ENCODE measurements around the gene ARMC12. TPM values are rescaled to one million over a fixed set of nuclear protein-coding genes. Genes with fewer than 3 reads are reported as not detected.

ARMC12 gene
- total and polyA plus RNA-seq, 10 of the 15 experiments (the other 5 are each of a cell fraction or from before 2014, with no cell fraction given), result 0.10 to 1.6 (median 0.62) TPM

DNA sequence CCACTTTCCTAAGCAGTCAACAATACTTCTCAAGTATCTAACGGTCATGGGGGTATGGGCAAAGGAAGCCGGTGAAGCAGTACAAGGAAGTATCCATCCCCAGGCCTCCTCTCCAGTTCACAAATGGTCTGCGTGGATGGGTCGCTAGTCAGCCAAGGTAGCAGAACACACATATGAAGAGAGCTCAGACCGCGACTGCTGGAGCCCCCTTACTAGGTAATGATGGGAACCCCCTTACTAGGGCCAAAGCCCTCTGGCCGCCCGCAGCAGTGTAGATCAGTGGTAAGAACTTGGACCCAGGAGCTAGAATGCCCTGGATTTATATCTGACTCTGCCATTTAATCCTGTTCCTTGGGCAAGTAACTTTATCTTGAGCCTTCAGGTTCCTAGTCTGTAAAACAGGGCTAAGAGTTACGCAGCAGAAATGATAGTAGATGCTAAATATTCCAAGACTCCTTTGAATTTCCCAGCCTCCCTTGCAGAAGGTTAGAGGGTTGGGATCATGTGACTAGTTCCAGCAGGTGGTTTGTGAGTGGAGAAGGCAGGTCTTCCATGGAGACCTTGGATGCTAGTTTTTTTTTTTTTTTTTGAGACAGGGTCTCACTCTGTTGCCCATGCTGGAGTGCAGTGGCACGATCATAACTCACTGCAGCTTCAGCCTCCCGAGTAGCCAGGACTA lies 37.4 kb downstream of the ARMC12 start:
- H3K9me3 ChIP-seq (replicated peaks; ENCODE audit: control insufficient read depth, insufficient read depth, low read length), result no peaks in the 10 kb centered on the region
- SMC1A ChIA-PET (ENCODE audit: uncharacterized antibody, unreplicated experiment), result no interaction called here
- POLR2A ChIA-PET, result interaction anchor here (0.6 kb wide), 1 partner anchor 11 kb away, joined by 6 read pairs; no protein-coding TSS in a partner anchor
- no TSS peak for BruUV-seq (replicated peaks)
- no peak overlapping the region for H3K4me3 ChIP-seq
- in situ Hi-C loops (cut with MboI), result no loop called here
- H3K79me2 ChIP-seq (ENCODE audit: control insufficient read depth, insufficient read depth, low read length), result no peaks in the 10 kb centered on the region
- peaks cover 11% of the 10 kb centered on the region for H3K4me1 ChIP-seq (ENCODE audit: control insufficient read depth, insufficient read depth, low read length)
- H3K36me3 ChIP-seq (ENCODE audit: control insufficient read depth in 2 of 2, insufficient read depth in 2 of 2, low read length in 1 of 2), result no peaks in the 10 kb centered on the region
- ATAC-seq (no peak), DNase-seq (ENCODE audit: low read depth, low spot score) (no peak), FAIRE-seq (no peak)
- no peaks in the 10 kb centered on the region for H4K20me1 ChIP-seq (ENCODE audit: control insufficient read depth, insufficient read depth)
- RAD21 ChIA-PET (ENCODE audit: unreplicated experiment), result no interaction called here
- 62% methylated on average over 11 of the region's 11 CpGs for whole genome bisulfite sequencing (ENCODE audit: insufficient coverage, insufficient replicate concordance, low lambda C conversion rate, missing lambda C conversion rate)
- H3K27ac ChIP-seq (ENCODE audit: control insufficient read depth, insufficient read depth), result no peak overlapping the region
- intact Hi-C loops (cut with micrococcal nuclease; ENCODE audit: unreplicated experiment), result no loop called here
- H3K9ac ChIP-seq (ENCODE audit: control insufficient read depth, insufficient read depth, low read length), result no peak overlapping the region
- CTCF ChIA-PET, result no interaction called here
- H2AFZ ChIP-seq (ENCODE audit: control insufficient read depth, low read depth, low read length), result no peak overlapping the region
- no peak for TF ChIP-seq HDGF (IDR thresholded peaks at IDR 0.05)
- TF ChIP-seq POLR2AphosphoS5 (IDR thresholded peaks at IDR 0.05; ENCODE audit: low read length), result no peak
- TF ChIP-seq PML (IDR thresholded peaks at IDR 0.05; ENCODE audit: low read length), result no peak
- TF ChIP-seq, protein P1, sequence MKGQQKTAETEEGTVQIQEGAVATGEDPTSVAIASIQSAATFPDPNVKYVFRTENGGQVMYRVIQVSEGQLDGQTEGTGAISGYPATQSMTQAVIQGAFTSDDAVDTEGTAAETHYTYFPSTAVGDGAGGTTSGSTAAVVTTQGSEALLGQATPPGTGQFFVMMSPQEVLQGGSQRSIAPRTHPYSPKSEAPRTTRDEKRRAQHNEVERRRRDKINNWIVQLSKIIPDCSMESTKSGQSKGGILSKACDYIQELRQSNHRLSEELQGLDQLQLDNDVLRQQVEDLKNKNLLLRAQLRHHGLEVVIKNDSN (IDR thresholded peaks at IDR 0.05; ENCODE audit: borderline replicate concordance, extremely low read length, insufficient read depth, low read depth, low read length), result no peak
- TF ChIP-seq LARP7 (IDR thresholded peaks at IDR 0.05), result no peak
- TF ChIP-seq CEBPB (IDR thresholded peaks at IDR 0.05; ENCODE audit: borderline replicate concordance in 1 of 2, low read depth in 2 of 2, low read length in 2 of 2), result no peak
- TF ChIP-seq STAT1 (conservative IDR thresholded peaks at IDR 0.05), result no peak
- TF ChIP-seq FOXK2 (IDR thresholded peaks at IDR 0.05), result no peak
- TF ChIP-seq, protein P2, sequence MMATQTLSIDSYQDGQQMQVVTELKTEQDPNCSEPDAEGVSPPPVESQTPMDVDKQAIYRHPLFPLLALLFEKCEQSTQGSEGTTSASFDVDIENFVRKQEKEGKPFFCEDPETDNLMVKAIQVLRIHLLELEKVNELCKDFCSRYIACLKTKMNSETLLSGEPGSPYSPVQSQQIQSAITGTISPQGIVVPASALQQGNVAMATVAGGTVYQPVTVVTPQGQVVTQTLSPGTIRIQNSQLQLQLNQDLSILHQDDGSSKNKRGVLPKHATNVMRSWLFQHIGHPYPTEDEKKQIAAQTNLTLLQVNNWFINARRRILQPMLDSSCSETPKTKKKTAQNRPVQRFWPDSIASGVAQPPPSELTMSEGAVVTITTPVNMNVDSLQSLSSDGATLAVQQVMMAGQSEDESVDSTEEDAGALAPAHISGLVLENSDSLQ (IDR thresholded peaks at IDR 0.05), result no peak
- TF ChIP-seq STAT3 (IDR thresholded peaks at IDR 0.05; ENCODE audit: low read depth, low read length), result no peak
- TF ChIP-seq, protein P3, sequence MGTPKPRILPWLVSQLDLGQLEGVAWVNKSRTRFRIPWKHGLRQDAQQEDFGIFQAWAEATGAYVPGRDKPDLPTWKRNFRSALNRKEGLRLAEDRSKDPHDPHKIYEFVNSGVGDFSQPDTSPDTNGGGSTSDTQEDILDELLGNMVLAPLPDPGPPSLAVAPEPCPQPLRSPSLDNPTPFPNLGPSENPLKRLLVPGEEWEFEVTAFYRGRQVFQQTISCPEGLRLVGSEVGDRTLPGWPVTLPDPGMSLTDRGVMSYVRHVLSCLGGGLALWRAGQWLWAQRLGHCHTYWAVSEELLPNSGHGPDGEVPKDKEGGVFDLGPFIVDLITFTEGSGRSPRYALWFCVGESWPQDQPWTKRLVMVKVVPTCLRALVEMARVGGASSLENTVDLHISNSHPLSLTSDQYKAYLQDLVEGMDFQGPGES (IDR thresholded peaks at IDR 0.05), result no peak
- no peak for TF ChIP-seq NR2F1 (conservative IDR thresholded peaks at IDR 0.05)
- no peak for TF ChIP-seq SMARCA5 (IDR thresholded peaks at IDR 0.05)
- TF ChIP-seq SIN3A (IDR thresholded peaks at IDR 0.05; ENCODE audit: low read depth, low read length), result no peak
- TF ChIP-seq, protein P4, sequence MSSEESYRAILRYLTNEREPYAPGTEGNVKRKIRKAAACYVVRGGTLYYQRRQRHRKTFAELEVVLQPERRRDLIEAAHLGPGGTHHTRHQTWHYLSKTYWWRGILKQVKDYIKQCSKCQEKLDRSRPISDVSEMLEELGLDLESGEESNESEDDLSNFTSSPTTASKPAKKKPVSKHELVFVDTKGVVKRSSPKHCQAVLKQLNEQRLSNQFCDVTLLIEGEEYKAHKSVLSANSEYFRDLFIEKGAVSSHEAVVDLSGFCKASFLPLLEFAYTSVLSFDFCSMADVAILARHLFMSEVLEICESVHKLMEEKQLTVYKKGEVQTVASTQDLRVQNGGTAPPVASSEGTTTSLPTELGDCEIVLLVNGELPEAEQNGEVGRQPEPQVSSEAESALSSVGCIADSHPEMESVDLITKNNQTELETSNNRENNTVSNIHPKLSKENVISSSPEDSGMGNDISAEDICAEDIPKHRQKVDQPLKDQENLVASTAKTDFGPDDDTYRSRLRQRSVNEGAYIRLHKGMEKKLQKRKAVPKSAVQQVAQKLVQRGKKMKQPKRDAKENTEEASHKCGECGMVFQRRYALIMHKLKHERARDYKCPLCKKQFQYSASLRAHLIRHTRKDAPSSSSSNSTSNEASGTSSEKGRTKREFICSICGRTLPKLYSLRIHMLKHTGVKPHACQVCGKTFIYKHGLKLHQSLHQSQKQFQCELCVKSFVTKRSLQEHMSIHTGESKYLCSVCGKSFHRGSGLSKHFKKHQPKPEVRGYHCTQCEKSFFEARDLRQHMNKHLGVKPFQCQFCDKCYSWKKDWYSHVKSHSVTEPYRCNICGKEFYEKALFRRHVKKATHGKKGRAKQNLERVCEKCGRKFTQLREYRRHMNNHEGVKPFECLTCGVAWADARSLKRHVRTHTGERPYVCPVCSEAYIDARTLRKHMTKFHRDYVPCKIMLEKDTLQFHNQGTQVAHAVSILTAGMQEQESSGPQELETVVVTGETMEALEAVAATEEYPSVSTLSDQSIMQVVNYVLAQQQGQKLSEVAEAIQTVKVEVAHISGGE (CRISPR knock-in tag; IDR thresholded peaks at IDR 0.05), result no peak
- H3K27me3 ChIP-seq (replicated peaks in 1 of 2; ENCODE audit: control insufficient read depth in 2 of 2, insufficient read depth in 2 of 2, low read length in 1 of 2), result no peaks in the 10 kb centered on the region
- no peak overlapping the region for H3K4me2 ChIP-seq (ENCODE audit: control insufficient read depth, insufficient read depth)

Measured in GM12878 (cell line).